Smooth muscle cell (in vitro differentiated cells): ENCODE results near the gene AMACR. TPM values are rescaled to one million over a fixed set of nuclear protein-coding genes. Genes with fewer than 3 reads are reported as not detected.

Experiments
- DNase-seq: peaks from one replicate; lab custom pipeline; 2025; ENCODE audit not compliant: unreplicated experiment; lab: John Stamatoyannopoulos, UW
- H2AFZ ChIP-seq: fragments of 200-600 bp; sonication (generic); 2 replicates; pipeline ENCODE4 v1.6.0; 2016; ENCODE audit warnings: antibody characterized with exemption, low read depth, mild to moderate bottlenecking
- H3F3A ChIP-seq: fragments of 200-600 bp; sonication (generic); 2 replicates; pipeline ENCODE4 v1.6.0; 2017; ENCODE audit warnings: antibody characterized with exemption, low read depth
- H3K27ac ChIP-seq: fragments of 200-600 bp; sonication (generic); 2 replicates; pipeline ENCODE4 v1.5.1; 2016; ENCODE audit warnings: low read depth, mild to moderate bottlenecking
- H3K27me3 ChIP-seq: fragments of 200-600 bp; sonication (generic); 2 replicates; pipeline ENCODE4 v1.6.1; 2016; ENCODE audit warnings: low read depth, mild to moderate bottlenecking
- H3K36me3 ChIP-seq: fragments of 200-600 bp; sonication (generic); 2 replicates; pipeline ENCODE4 v1.5.1; 2016; ENCODE audit warnings: low read depth
- H3K4me1 ChIP-seq: fragments of 200-600 bp; sonication (generic); 2 replicates; pipeline ENCODE4 v1.5.1; 2016; ENCODE audit warnings: low read depth
- H3K4me2 ChIP-seq: fragments of 200-600 bp; sonication (generic); 2 replicates; pipeline ENCODE4 v1.6.0; 2016; ENCODE audit warnings: mild to moderate bottlenecking
- H3K4me3 ChIP-seq: fragments of 200-600 bp; sonication (generic); 2 replicates; pipeline ENCODE4 v1.5.1; 2016; ENCODE audit warnings: mild to moderate bottlenecking
- H3K79me2 ChIP-seq: fragments of 200-600 bp; sonication (generic); 2 replicates; pipeline ENCODE4 v1.6.0; 2016; ENCODE audit warnings: low read depth, mild to moderate bottlenecking
- H3K9ac ChIP-seq: fragments of 200-600 bp; sonication (generic); 2 replicates; pipeline ENCODE4 v1.6.0; 2016; ENCODE audit warnings: low read depth
- H3K9me3 ChIP-seq: fragments of 200-600 bp; sonication (generic); replicated peaks from 2 replicates; pipeline ENCODE4 v1.5.1; 2016; ENCODE audit warnings: low read depth
- H4K20me1 ChIP-seq: fragments of 200-600 bp; sonication (generic); 2 replicates; pipeline ENCODE4 v1.6.0; 2016; ENCODE audit warnings: low read depth
- CTCF ChIP-seq: fragments of 200-600 bp; sonication (generic); IDR thresholded peaks from 2 replicates; pipeline ENCODE4 v1.5.1; 2017; ENCODE audit warnings: borderline replicate concordance, mild to moderate bottlenecking, antibody characterized with exemption; ENCODE audit not compliant: insufficient read depth, poor library complexity, severe bottlenecking
- WGBS: methylation state at CpG from one replicate; pipeline ENCODE4 v1.1.7; 2016; ENCODE audit warnings: low lambda C conversion rate; 5-methylcytosine and 5-hydroxymethylcytosine counted together
- polyA plus RNA-seq: library from polyadenylated mRNA; unstranded; fragments of >200 nt; fragmentation: Nextera tagmentation; extraction: Ambion mirVana; gene quantifications from 2 replicates; pipeline ENCODE4 v1.2.1, GENCODE V29; 2016
- total RNA-seq: library from RNA; depleted of rRNA; stranded (reverse); fragments of >200 nt; gene quantifications from 2 replicates; pipeline ENCODE4 v1.2.3, GENCODE V29; 2014

The AMACR gene
- total and polyA plus RNA-seq, 2 experiments from 2014 or later, result 14.1 to 14.5 TPM

GRCh38 chr5:34051374-34051980 is 43.6 kb upstream of the AMACR start:
- no peaks in the 10 kb centered on the region for H3K27me3 ChIP-seq
- no peaks in the 10 kb centered on the region for H3K9me3 ChIP-seq
- H3K27ac ChIP-seq, result no peak overlapping the region
- H3K4me3 ChIP-seq, result no peak overlapping the region
- H3K4me2 ChIP-seq, result no peak overlapping the region
- peaks cover 6% of the 10 kb centered on the region for H3F3A ChIP-seq
- no peak overlapping the region for H2AFZ ChIP-seq
- no peak overlapping the region for H3K9ac ChIP-seq
- H4K20me1 ChIP-seq, result no peaks in the 10 kb centered on the region
- no peak for DNase-seq
- no peak for TF ChIP-seq CTCF
- no peaks in the 10 kb centered on the region for H3K79me2 ChIP-seq
- WGBS, result 91% methylated on average over 4 of the region's 4 CpGs
- H3K36me3 ChIP-seq, result no peaks in the 10 kb centered on the region
- peaks cover 15% of the 10 kb centered on the region for H3K4me1 ChIP-seq

- Histone ChIP-seq H2AFZ (no peak overlapping the region), H3K27ac (no peak overlapping the region), H4K20me1 (no peaks in the 10 kb centered on the region), H3K9ac (no peak overlapping the region), H3K36me3 (no peaks in the 10 kb centered on the region), H3K9me3 (no peaks in the 10 kb centered on the region), H3K4me1 (peaks cover 6% of the 10 kb centered on the region), H3K27me3 (no peaks in the 10 kb centered on the region), H3K79me2 (no peaks in the 10 kb centered on the region), H3F3A (peaks cover 6% of the 10 kb centered on the region), H3K4me2 (no peak overlapping the region), H3K4me3 (no peak overlapping the region)
- DNase-seq, result no peak
- TF ChIP-seq CTCF, result no peak
These were observed 40.1 kb upstream of the AMACR start for GRCh38 chr5:34047774-34048572.

GRCh38 chr5:34047143-34047542 is 39.3 kb upstream of the AMACR start:
- H3K36me3 ChIP-seq, result no peaks in the 10 kb centered on the region
- 72% methylated on average over 4 of the region's 4 CpGs for WGBS
- no peaks in the 10 kb centered on the region for H4K20me1 ChIP-seq
- no peaks in the 10 kb centered on the region for H3K79me2 ChIP-seq
- H3K4me3 ChIP-seq, result no peak overlapping the region
- H3K9ac ChIP-seq, result no peak overlapping the region
- no peaks in the 10 kb centered on the region for H3F3A ChIP-seq
- H3K9me3 ChIP-seq, result no peaks in the 10 kb centered on the region
- H2AFZ ChIP-seq, result no peak overlapping the region
- H3K27ac ChIP-seq, result no peak overlapping the region
- H3K27me3 ChIP-seq, result no peaks in the 10 kb centered on the region
- no peak for DNase-seq
- no peak overlapping the region for H3K4me2 ChIP-seq
- no peaks in the 10 kb centered on the region for H3K4me1 ChIP-seq
- no peak for TF ChIP-seq CTCF

GRCh38 chr5:34045996-34046395 is 38.1 kb upstream of the AMACR start:
- Histone ChIP-seq H3K27ac (no peak overlapping the region), H3K4me3 (no peak overlapping the region), H3F3A (no peaks in the 10 kb centered on the region), H3K9ac (no peak overlapping the region), H3K27me3 (no peaks in the 10 kb centered on the region), H3K4me1 (no peaks in the 10 kb centered on the region), H2AFZ (no peak overlapping the region), H3K4me2 (no peak overlapping the region), H3K79me2 (no peaks in the 10 kb centered on the region), H3K9me3 (no peaks in the 10 kb centered on the region), H3K36me3 (no peaks in the 10 kb centered on the region), H4K20me1 (no peaks in the 10 kb centered on the region)
- DNase-seq, result no peak
- no peak for TF ChIP-seq CTCF
